Suppressor macrophage treated with lipopolysaccharide for 1 hour (primary cell): ENCODE data around the gene ASAP2.

Source experiments
- DNase-seq, 3 donors: peaks; one replicate each; pipeline ENCODE4 v3.0.0-alpha.2; 2020 to 2022

ASAP2 gene

GRCh38 chr2:9232166-9232479 lies 25.5 kb downstream of the ASAP2 start:
- DNase-seq = no peak

- DNase-seq = no peak
Observed at GRCh38 chr2:9232886-9233285, 26.3 kb downstream of the ASAP2 start.

- DNase-seq = peak; percentile 76 to 92 (median 92)
Observed at GRCh38 chr2:9234680-9235146, 28.1 kb downstream of the ASAP2 start.

- peak in 1 of 3 donors; percentile 24 for DNase-seq
Observed at GRCh38 chr2:9235147-9236044, 28.8 kb downstream of the ASAP2 start.

- no peak for DNase-seq
Observed at GRCh38 chr2:9236045-9236344, 29.4 kb downstream of the ASAP2 start.

GRCh38 chr2:9236867-9237266 lies 30.3 kb downstream of the ASAP2 start:
- DNase-seq = no peak

GRCh38 chr2:9237831-9238230 lies 31.2 kb downstream of the ASAP2 start:
- DNase-seq = no peak

- DNase-seq = peak in 2 of 3 donors; percentile 44 to 47
Observed at GRCh38 chr2:9238591-9239326, 32.1 kb downstream of the ASAP2 start.

- no peak for DNase-seq
Observed at GRCh38 chr2:9239616-9240015, 33.0 kb downstream of the ASAP2 start.

GRCh38 chr2:9240745-9241144 lies 34.1 kb downstream of the ASAP2 start:
- no peak for DNase-seq

- no peak for DNase-seq
Observed at GRCh38 chr2:9241233-9241632, 34.6 kb downstream of the ASAP2 start.

GRCh38 chr2:9243357-9243756 lies 36.7 kb downstream of the ASAP2 start:
- no peak for DNase-seq

GRCh38 chr2:9244985-9245544 lies 38.5 kb downstream of the ASAP2 start:
- no peak for DNase-seq

- no peak for DNase-seq
Observed at GRCh38 chr2:9247177-9247576, 40.6 kb downstream of the ASAP2 start.

- DNase-seq = no peak
Observed at GRCh38 chr2:9247786-9248185, 41.2 kb downstream of the ASAP2 start.

GRCh38 chr2:9248363-9248762 lies 41.8 kb downstream of the ASAP2 start:
- no peak for DNase-seq

GRCh38 chr2:9249020-9249800 lies 42.6 kb downstream of the ASAP2 start:
- DNase-seq = no peak

- no peak for DNase-seq
Observed at GRCh38 chr2:9250091-9250490, 43.5 kb downstream of the ASAP2 start.

- DNase-seq = no peak
Observed at GRCh38 chr2:9250498-9251153, 44.0 kb downstream of the ASAP2 start.

- DNase-seq = peak in 2 of 3 donors; percentile 20 to 33
Observed at GRCh38 chr2:9251154-9252001, 44.8 kb downstream of the ASAP2 start.

GRCh38 chr2:9252002-9252357 lies 45.4 kb downstream of the ASAP2 start:
- no peak for DNase-seq

GRCh38 chr2:9255416-9255815 lies 48.8 kb downstream of the ASAP2 start:
- DNase-seq = no peak
